ENCODE results near the gene TIAM2.
A peak's percentile ranks its signal among the peaks of the same experiment; 100 is the strongest.
"Not testable (repeated sequence)": the region's sequence is repeated elsewhere in the genome, so short reads cannot be mapped to it uniquely, and the experiment has no call there.

TIAM2 gene

DNA sequence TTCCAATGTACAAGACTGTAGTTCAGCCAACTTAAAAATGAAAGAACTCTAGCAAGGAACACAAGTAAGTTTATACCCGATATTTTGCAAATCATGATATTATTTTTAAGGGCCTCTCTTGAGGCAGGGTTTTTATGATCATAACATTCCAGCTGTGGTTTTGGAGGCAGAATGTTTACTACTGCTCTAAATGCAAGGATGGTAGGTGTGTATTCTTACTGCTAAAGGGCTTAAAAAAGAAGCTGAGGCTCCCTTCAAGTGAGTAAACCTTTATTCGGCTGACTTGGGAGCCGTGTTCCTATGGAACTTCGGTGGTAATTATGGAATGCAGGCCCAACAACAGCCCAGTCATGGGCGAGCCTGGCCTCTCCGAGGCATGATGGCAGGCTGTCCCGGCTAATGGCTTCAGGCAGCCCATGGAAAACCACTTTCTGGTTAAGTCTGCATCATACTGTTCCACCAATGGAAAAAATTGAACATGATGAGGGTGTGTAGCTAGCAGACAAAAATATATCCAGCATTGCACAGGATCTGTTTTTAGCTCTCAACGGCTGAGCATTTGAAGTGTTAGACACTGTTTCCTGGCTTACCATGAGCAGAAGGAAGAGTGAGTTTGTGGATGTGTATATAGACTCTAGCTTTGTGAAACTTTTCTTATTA is 111.5 kb downstream of the TIAM2 start:
- DNase-seq, result no peak

- DNase-seq, result no peak
Measured at GRCh38 chr6:155107432-155108069, 112.4 kb downstream of the TIAM2 start.

GRCh38 chr6:155108070-155108820 is 113.1 kb downstream of the TIAM2 start:
- no peak for DNase-seq

GRCh38 chr6:155110721-155111120 is 115.6 kb downstream of the TIAM2 start:
- DNase-seq, result no peak

GRCh38 chr6:155112757-155113156 is 117.6 kb downstream of the TIAM2 start:
- no peak for DNase-seq

DNA sequence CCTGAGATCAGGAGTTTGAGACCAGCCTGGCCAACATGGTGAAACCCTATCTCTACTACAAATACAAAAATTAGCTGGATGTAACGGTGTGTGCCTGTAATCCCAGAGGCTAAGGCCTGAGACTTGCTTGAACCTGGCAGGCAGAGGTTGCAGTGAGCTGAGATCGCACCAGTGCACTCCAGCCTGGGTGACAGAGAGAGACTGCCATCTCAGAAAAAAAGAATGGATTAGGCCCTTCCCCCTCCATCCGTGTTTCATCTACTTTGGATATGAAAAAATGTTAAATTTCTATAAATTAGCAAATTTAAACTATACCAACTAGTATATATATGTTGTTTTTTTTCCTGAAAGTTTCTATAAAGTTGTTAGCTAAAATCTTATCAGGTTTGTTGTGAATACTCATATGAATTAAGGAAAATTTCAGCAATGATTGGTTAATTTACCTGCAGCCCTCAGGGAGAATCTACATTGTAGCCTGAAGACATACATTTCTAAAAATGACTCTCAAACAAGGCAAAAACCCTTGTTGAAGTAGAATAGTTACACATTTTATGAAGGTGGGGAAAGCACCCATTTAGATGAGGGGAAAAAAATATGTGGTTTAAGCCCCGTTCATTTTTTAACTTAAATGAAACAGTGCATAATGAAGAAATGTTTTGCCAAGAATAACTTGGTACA is 120.9 kb downstream of the TIAM2 start:
- no peak for DNase-seq

- DNase-seq, result no peak
Measured at GRCh38 chr6:155116571-155116910, 121.4 kb downstream of the TIAM2 start.

- DNase-seq, result peak; percentile 74
Measured at GRCh38 chr6:155117256-155117655, 122.1 kb downstream of the TIAM2 start.

GRCh38 chr6:155117785-155118184 is 122.7 kb downstream of the TIAM2 start:
- DNase-seq, result no peak

DNA sequence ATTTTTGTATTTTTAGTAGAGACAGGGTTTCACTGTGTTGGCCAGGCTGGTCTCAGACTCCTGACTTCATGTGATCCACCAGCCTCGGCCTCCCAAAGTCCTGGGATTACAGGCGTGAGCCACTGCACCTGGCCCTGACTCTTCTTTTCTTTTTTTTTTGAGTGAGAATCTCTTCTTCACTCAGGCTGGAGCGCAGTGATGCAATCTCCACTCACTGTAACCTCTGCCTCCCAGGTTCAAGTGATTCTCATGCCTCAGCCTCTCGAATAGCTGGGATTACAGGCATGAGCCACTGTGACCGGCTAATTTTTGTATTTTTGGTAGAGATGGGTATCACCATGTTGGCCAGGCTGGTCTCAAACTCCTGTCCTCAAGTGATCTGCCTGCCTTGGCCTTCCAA is 124.1 kb downstream of the TIAM2 start:
- DNase-seq, result not testable (repeated sequence)

GRCh38 chr6:155120034-155120433 is 124.9 kb downstream of the TIAM2 start:
- DNase-seq, result no peak

DNA sequence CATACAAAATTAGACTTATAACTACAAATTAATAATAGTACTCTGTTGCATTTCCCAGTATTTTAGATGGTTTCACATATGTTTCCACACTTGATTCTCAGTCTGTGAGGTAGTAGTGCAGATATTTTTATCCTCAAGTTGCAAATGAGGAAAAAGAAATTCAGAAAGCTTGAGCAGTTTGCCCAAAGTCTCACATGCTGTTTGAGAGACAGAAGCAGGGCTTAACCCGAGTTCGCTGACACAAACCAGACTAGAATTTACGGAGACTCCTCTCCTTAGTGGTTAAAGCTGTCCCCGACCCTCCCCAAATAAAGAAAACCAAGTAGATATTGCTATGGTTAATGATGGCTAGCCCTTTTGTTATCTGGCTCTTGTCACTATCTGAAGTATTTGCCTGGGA is 126.2 kb downstream of the TIAM2 start:
- no peak for DNase-seq

GRCh38 chr6:155121699-155122098 is 126.6 kb downstream of the TIAM2 start:
- DNase-seq, result no peak

GRCh38 chr6:155122199-155122950 is 127.3 kb downstream of the TIAM2 start:
- DNase-seq, result no peak

DNA sequence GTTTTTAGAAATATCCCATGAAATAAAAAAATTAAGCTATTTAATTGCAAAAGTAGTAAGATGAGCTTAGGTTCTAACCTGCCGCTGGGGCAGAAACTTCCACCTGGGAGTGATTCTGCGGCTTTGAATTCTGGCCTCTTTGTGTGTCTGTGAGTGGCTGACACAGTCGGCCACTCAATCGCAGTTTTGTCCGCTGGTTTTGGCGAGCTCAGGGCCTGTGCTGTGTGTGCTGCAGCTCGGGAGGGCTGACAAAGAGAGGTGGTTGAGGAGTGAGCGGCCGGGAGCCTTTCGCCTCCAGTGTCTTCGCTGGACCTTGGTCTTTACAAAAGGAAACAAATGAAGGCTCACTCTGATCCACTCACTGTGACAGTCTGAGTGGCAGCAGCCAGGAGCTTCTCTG is 128.4 kb downstream of the TIAM2 start:
- no peak for DNase-seq

- DNase-seq, result peak; percentile 62
Measured at GRCh38 chr6:155125906-155126305, 130.8 kb downstream of the TIAM2 start.

DNA sequence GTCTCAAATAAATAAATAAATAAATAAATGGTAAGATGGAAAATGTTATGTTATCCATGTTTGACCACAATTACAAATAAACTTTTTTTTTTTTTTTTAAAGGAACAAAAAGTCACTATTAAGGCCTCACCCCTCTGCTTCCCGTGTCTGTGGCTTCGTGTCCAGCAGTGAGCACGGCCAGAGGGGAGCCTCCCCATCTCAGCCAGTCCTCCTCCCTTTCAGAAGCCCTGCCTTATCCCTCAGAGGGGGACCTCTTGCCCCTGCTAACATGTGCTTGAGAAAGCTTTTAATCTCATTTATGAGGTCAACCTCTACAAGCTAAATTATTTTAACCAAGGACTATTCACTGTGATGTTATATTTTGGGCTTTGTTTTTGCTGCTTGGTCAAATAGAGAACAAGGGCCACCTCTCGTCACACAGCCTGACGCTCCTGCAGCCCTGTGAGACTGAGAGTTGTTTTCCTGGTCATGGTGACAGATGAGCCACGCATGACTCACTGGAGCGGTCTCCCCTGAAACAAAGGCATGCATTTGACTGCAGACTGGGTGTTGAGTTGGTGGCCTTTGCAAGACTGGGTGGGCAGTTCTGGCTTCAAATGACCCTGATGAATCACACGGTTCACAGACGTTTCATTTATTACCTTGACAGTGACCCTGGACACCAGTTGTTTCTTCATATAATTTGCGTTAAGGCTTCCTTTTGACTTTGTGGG is 131.8 kb downstream of the TIAM2 start:
- DNase-seq, result peak; percentile 57

DNA sequence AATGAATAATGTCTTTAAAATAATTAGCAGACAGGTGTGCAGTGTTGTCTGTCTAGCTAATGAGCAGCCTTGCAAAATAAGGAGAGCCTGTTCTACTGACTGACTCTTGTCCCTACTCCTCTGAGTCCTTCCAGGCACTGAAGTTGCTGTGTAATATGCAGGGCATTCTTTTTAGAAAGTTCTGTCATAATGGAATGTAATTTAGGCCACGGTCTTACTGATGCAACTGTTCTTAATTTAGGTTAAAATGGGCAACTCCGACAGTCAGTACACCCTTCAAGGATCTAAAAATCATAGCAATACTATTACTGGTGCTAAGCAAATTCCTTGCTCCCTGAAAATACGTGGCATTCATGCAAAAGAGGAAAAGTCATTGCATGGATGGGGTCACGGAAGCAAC is 133.9 kb downstream of the TIAM2 start:
- DNase-seq, result no peak

DNA sequence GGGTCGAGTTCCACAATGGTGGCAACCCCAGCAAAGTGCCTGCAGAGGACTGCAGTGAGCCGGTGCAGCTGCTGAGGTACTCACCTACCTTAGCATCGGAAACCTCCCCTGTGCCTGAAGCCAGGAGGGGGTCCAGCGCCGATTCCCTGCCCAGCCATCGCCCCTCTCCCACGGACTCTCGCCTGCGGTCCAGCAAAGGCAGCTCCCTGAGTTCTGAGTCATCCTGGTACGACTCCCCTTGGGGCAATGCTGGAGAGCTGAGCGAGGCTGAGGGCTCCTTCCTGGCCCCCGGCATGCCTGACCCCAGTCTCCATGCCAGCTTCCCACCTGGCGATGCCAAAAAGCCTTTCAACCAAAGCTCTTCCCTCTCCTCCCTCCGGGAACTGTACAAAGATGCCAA is 134.6 kb downstream of the TIAM2 start:
- no peak for DNase-seq

DNA sequence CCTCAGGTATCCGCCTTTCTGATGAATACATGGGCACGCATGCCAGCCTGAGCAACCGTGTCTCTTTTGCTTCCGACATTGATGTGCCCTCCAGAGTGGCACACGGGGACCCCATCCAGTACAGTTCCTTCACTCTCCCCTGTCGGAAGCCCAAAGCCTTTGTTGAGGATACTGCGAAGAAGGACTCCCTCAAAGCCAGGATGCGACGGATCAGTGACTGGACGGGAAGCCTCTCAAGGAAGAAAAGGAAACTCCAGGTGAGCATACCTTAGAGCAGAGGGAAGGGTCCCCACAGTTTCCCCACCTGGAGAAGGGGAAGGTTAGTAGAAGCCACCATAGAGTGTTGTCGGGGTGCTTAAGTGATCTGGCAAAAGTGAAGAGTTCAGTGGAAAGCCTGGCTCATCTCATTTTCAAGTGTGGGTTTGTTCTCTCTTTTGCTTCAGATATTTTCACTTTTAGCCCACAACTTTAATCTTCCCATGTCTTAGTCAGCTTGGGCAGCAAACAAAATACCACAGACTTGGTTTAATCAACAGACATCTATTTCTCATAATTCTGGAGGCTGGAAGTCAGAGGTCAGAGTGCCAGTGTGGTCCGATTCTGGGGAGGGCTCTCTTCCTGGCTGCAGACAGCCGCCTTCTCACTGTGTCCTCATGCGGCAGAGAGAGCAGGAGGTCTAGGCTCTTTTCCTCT is 135.2 kb downstream of the TIAM2 start:
- no peak for DNase-seq

GRCh38 chr6:155132617-155133016 is 137.5 kb downstream of the TIAM2 start:
- DNase-seq, result no peak

- DNase-seq, result no peak
Measured at GRCh38 chr6:155141002-155141401, 145.9 kb downstream of the TIAM2 start.
